Middle frontal gyrus (tissue), 1 donor: ENCODE data around the gene WDR83.
"Not testable (repeated sequence)": the region's sequence is repeated elsewhere in the genome, so short reads cannot be mapped to it uniquely, and the experiment has no call there.

Experiments used
- DNase-seq: peaks from one replicate; pipeline ENCODE4 v3.0.0-alpha.2; 2015; ENCODE audit warnings: low spot score; ENCODE audit errors: extremely low spot score

The WDR83 gene

DNA sequence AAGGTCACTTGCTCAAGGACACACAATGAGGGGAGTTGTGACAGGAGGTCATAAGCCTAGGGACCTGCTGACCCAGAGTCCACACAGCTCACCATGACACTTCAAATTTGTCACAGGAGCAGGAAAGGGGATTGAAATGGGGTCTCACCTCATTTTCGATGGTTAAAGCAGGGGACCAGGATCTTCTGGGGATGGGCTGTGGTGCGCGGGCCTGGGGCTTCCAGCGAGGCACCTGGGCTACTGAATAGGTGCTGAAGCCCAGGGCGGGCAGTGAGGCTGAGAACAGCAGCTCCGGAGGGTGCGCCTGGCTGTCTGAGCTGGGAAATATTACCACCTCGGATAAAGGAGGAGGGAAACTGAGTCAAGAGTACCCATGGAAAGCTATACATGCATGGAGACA lies 11.1 kb upstream of the WDR83 start:
- DNase-seq: no peak

DNA sequence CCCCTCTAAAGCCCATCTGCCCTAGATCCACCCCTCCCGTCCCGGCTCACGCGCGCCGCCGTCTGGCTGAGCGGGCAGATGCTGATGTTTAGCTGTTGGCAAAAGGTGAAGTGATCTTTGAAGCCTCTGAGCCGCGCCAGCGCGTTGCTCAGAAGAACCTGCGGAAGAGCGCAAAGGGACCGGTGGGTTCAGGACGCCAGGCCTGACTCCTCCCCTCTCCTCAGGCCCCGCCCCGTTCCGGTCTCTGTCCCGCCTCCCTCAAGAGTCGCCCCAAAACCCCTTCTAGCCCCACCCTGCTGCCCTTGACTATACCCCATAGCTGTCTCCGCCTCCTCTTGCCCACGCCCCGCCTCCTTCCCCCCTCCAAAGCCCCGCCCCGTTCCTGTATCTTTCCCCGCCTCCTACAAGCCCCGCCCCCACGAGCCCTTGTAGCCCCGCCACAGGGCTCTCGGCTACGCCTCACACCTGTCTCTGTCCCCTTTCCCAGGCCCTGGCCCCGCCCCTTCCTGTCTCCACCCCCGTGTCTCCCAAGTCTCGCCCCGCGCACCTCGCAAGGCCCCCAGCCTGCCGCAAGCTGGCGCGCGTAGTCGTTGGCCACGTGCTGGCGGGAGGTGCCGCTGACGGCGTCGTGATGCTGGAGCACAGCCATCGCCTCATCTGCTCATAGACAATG lies 9.6 kb upstream of the WDR83 start:
- DNase-seq: no peak

DNA sequence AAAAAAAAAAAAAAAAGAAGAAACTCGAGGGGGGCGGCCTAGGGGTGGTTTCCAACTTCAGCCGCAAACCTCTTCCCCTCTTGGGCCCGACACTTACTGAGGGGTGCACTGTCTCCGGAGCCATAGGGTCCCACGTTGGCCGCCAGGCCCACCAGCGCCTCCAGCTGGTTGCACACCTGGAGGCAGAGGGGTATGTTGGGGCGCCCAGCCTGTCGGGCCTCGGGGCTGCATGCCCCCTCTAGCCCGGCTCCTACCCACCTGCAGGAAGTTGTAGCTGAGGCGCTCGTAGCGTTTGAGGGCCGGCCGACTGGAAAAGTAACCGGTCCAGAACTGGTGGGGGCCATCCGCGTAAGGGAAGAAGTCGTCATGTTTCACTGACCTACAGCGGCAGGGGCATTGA lies 8.6 kb upstream of the WDR83 start:
- DNase-seq: no peak

DNA sequence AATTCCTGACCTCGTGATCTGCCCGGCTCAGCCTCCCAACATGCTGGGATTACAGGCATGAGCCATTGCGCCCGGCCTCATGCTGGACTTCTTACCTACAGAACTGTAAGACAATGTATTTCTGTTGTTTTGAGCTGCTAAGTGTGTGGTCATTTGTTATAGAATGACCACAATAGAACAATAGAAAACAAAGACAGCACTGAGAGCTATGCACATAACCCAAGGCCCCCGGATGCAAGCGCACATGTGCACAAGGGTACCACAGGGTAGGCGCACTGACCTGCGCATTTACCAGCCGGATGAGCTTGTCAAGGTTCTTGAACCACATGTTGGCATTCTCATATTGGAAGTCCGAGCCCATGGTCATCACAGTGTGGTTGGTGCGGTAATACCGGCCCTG lies 5.6 kb upstream of the WDR83 start:
- DNase-seq: no peak

DNA sequence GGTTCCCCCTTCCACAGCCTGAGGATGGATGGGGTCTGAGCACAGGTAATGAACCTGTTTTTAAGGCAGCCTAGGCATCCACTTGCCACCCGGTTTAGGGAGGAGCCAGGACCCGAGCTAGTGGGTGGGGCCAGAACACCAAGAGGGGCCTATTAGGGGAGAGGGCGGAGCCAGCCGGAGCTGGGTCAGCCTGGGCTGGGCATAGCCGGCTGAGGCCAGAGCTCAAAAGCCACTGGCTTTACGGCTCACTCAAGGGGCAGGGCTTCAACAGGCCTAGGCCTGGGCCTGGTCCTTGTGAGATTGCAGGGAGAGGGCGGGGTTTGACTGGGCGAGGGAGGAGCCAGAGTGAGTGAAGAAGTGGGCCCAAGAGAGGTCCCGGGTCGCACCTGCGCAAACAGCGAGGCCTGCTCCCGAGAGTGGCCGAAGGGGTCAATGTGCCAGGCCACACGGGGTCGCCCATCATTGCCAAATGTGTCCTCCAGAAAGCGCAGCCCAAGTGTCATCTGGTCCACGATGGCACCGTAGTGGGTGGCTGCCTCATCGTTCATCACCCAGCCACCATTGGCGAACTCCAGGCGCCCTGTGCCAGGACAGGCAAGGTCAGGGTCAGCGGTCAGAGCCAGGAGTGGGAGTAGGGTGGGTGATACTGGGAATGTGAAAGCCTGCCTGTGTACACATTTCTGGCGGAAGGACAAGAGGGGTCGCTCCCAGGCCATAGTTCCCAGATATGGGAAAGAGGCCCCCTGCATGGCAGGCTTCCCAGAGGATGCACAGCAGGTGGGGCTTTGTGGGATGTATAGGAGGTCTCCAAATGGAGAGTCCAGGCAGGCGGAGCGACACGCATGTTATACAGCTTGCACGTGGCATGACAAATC lies 2.0 kb upstream of the WDR83 start:
- DNase-seq: no peak

DNA sequence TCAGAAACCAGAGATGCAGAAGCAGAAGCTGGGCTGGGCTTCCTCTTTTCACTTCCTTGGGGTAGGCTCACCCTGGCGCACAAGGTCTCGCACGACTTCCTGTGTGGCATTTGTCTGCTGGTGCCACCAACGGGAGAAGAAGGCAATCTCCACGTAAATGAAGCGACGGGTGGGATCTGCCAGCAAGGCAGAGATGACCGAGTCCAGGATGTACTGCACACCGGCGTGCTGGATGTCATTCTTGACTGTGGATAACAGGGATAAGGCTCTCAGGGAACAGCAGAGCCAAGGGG lies 1.4 kb upstream of the WDR83 start:
- no peak for DNase-seq

DNA sequence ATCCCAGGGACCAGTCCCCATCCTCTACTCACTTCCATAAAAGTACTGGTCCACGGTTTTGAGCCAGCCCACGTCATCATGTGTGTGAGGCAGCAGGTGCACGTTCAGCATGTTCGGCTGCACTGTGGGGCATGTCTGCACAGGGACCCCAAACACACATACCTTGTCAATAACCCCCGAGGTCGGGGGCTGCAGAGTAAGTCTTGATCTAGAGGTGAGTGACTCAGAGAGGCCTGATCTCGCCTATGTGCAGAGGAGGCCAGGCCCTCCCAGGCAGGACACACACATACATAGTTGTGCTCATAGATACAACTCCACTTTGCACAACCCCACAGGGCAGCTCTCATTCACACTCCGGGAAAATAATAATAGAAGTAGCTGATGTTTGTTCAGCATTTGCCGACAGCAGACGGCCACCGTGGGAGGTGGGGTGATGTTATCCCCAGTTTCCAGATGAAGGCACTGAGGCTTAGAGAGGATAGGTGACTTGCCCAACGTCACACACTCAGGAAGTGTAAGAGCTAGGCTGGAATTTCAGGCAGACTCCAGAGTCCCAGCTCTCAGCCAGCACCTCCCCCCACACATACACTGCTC lies 839 bp upstream of the WDR83 start:
- DNase-seq: no peak

DNA sequence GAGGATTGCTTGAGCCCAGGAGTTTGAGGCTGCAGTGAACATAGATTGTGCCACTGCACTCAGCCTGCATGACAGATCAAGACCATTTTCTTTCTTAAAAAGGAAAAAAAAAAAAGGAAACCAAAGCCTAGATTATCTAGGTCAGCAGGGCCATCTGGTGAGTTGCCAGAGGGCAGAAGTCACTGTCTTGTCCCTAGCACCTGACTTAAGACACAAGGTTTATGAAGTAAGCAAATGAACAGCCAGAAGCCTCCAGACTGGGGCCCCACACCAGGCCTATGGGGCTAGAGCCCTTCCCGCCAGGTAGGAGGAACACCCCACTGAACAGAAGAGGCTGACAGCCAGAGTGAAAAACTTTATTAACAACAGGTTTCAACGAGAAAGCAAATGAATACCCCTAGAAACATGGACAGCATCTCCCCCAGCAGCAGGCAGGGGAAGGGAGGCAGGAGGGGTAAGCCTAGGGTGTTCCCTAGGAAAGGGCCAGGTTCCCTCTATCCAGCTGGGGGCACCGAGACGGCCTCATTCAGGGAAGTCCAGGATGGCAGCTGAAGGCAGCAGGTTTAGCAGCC lies 1.2 kb downstream of the WDR83 start:
- no peak for DNase-seq

DNA sequence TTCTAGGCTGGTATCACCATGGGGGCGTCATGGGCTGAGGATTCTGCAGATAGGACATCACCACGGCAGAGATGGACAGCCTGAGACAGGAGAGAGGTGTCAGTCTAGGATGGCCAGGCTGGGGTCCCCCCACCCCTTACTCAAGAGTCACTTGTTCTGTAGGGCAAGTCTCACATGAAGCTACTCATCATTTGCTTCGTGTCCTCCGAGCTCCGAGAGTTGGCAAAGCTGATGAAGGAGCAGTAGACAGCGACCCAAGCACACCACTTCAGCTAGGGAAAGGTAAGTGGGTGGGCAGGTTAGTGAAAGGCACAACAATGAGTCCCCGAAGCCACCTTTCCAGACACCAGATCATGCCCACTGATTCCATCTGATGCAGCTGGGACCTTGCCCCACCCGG lies 1.7 kb downstream of the WDR83 start:
- DNase-seq: no peak

DNA sequence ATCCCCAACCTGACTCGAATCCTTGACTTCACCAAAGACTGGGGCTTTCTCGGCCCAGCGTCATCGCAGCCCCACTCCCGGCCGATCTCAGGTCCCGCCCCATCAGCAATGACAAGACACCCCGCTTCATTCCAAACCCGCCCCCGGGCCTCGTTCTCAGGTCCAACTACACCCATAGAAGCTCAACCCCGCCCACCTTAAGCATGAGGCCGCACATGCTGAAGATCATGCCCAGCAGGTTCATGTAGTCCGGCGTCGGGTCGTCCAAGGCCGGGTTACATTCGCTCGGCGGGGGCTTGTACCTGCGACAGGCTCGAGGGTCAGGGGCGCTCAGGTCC lies 2.3 kb downstream of the WDR83 start:
- no peak for DNase-seq

DNA sequence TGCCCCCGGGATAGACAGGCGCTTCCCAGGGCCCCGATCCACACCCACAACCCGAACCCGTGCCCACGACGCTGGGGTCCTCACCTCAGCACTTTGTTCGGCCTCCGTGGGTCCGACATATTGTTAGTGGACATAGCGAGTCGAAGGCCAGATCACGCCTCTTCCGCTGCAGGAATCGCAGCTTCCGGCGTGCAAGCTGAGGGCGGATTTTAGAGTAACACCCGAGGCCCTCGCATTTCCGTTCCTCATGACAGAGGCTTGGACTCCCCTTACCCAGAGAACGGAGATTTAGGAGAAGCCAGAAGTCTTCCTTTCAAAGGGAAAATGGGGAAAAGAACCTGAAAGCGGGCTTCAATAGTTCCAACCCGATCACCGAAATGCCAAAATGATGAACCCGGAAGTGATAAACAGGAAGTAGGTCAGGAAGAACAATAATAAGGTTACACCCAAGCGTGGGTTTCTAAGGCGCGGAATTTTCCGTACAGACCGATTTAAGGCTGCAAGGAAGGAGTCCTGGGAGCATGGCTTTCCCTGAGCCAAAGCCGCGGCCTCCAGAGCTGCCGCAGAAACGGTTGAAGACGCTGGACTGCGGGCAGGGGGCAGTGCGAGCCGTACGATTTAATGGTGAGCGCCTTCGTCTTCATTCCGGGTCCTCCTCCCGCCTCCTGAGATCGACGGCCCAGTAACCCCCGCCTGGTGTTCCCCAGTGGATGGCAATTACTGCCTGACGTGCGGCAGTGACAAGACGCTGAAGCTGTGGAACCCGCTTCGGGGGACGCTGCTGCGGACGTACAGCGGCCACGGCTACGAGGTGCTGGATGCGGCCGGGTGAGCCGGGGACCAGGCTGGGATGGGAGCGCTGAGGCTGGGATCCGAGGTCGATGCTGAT lies 2.9 kb downstream of the WDR83 start:
- DNase-seq: peak; percentile 76

DNA sequence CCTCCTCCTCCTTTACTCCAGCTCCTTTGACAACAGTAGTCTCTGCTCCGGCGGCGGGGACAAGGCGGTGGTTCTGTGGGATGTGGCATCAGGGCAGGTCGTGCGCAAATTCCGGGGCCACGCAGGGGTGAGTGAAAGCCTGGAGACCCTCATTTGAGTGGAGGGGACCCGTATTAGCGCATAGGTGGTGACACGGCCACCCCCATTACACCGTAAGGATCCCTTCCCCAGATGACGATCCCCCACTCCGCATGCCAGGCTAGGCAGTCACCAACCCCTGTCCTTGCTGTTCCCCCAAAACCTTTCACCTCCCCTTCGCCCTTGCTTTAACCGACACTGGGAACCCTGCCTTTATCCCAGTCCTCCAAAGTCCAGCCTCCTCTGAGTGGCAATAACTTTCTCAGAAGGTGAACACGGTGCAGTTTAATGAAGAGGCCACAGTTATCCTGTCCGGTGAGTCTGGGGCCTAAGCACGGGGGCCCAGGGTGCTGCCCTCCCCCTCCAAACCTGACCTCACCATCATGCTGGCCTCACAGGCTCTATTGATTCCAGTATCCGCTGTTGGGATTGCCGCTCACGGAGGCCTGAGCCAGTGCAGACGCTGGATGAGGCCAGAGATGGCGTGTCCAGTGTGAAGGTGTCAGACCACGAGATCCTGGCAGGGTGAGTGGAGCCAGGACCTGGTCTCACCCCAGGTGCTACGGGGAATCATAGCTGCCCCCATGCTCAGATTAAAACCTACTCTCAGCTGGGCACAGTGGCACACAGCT lies 3.7 kb downstream of the WDR83 start:
- no peak for DNase-seq

DNA sequence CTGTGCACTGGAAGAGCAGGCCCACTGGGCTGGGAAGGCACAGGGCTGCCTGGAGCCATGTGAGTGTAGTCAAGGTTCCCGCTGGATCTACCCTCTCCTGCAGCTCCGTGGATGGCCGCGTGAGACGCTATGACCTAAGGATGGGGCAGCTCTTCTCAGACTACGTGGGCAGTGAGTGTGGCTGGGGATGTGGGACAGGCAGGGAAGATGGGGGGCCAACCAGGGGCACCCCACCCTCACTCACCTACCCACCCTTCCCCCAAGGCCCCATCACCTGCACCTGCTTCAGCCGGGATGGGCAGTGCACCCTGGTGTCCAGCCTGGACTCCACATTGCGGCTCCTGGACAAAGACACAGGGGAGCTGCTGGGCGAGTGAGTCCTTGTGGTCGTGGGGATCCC lies 6.1 kb downstream of the WDR83 start:
- no peak for DNase-seq

DNA sequence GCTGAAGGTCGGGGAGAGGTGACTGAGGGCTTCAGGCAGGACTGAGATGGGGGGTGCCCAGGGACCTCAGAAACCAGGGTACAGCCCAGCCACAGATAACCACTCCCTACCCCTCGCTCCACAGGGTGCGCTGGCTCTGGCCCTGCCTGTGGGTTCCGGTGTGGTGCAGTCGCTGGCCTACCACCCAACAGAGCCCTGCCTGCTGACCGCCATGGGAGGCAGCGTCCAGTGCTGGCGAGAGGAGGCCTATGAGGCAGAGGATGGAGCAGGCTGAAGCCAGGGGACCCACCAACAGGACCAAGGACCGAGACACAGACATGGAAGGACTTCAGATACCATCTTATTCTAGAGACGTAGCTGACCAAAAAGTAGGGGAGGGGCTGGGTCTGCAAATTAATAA lies 8.8 kb downstream of the WDR83 start:
- no peak for DNase-seq

DNA sequence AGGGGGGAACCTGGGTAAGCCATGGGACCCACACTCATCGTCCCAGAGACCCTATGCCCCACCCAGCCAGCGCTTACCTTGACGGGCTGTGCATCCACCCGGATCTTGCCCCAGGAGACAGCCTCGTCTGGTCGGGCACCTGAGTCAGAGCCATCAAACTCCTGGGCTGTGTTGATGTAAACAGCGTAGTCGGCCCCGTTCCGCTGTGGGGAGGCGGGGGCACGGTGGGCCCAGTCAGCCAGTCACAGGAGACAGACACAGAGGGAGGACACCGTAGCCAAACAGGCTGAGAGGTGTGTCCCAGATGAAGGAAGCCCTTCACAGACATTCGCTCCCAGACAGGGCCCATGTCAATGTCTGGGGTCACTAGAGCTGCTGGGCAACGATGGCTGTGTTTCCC lies 9.3 kb downstream of the WDR83 start:
- no peak for DNase-seq

DNA sequence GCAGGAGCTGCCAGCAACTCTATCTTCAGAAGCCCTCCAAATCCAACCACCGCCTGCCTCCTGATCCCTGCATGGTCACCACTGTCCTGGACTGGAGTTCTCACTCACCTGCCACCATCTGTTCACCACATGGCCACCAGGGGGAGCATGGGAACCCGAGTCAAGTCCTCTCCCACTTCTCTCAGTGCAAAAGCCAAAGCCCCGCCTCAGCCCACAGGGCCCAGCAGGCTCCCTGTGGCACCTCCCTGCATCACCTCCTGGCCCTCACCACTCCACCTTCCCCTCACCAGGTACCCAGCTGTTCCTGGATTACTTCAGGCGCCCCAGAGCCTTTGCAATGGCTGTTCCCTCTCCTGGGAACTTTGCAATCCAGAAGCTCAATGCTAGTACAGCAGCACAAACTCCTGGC lies 9.8 kb downstream of the WDR83 start:
- DNase-seq: no peak

DNA sequence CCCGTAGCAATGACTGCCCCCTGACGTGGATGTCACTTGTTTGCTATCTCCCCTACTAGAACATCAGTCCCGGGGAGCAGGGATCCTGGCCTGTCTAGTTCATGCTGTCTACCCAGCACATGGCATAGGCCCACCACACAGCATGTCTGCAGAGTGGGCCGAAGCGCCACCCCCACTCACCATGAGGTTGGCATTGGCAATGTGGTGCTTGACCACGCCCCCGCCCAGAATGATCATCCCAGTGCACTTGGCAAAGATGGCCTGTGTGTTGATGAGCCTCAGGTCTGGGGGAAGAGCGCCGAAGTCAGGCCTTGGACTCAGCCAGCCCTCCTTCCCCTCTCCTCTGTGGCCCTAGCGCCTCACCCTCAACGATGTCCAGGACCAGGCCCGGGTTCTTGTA lies 10.3 kb downstream of the WDR83 start:
- DNase-seq: no peak

DNA sequence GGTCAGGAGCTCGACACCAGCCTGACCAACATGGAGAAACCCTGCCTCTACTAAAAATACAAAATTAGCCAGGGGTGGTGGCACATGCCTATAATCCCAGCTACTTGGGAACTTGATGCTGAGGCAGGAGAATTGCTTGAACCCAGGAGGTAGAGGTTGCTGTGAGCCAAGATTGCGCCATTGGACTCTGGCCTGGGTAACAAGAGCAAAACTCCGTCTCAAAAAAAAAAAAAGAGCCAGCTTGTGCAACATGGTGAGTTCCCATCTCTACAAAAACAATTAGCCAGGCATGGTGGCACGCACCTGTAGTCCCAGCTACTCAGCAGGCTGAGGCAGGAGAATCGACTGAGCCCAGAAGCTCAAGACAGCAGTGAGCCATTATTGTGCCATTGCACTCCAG lies 11.4 kb downstream of the WDR83 start:
- not testable (repeated sequence) for DNase-seq

DNA sequence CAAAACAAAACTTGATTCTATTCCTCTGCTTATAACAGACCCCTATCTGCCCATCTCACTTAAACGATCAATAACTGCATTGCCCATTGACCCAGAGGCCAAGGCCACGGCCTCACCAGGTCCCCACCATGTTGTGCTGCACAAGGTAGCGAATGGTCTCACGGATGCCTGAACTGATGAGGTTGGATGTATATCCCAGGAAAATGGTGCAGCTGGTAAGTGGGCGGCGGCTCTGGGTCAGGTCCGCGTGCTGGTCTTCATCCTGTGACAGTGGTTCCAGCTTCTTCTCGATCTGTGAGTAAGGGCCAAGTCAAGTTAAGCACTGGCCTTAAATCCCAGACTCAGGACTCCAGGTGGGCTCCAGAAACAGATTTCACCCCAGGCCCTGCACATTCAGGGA lies 13.4 kb downstream of the WDR83 start:
- DNase-seq: no peak

DNA sequence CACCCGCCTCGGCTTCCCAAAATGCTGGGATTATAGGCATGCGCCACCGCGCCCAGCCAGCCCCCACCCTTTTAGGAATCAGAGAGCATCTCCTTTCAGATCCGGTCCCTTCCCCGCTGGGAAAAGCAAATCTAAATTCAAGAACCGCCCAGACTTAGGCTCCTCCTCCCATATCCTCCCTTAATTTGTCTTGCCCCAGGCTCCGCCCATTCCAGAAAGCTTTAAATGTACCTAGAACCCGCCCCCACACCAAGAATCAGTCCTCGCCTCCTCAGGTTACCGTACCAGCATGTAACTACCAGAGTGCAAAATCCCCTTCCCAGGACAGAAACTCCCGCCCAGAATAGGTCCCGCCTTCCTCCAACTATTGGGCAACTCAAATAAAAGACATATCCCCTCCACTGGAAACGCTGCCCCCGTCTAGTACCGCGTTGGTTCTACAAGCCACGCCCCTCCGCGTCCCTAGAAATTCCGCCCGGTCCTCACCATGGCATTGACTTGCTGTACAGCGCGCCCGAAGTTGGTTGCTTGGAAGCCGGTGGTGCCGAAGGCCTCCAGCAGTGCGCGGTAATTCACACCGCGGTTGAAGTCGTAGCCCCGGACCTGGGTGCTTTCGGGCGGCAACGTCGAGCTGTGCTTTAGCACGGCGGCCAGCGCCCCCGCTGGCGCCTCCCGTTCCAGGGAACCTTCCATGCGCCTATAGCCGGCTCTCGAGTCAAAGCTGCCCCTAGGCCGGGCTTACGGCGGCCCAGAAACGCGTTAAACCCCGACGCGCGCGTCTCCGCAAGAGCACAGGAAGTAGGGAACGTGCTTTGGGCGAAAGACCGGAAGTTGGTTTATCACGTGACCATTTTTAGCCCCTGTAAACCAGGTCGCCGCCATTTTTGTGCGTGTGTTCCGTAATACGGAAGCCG lies 14.7 kb downstream of the WDR83 start, which contains the start of gene DHPS:
Gene DHPS, minus strand, starts transcription at position 807 of the 914 bp plus-strand sequence. Its CDS starts 114 bp downstream, at position 693.
- peak; percentile 91 for DNase-seq
